GM19395 (cell line): ENCODE results near the gene HTR2A.

ENCODE experiments used
- ATAC-seq: cut with Tn5 transposase; IDR thresholded peaks from one replicate; pipeline ENCODE4 v1.9.1; 2021; ENCODE audit warnings: mild to moderate bottlenecking, moderate library complexity; ENCODE audit not compliant: unreplicated experiment

HTR2A gene

GRCh38 chr13:46871557-46871956 is 25.3 kb downstream of the HTR2A start:
- no peak for ATAC-seq

GRCh38 chr13:46868091-46868490 is 28.8 kb downstream of the HTR2A start:
- ATAC-seq = no peak

GRCh38 chr13:46866150-46866549 is 30.7 kb downstream of the HTR2A start:
- ATAC-seq = peak; percentile 72

- no peak for ATAC-seq
These were observed 31.9 kb downstream of the HTR2A start for GRCh38 chr13:46864941-46865340.

- ATAC-seq = no peak
These were observed 34.9 kb downstream of the HTR2A start for GRCh38 chr13:46861959-46862358.

GRCh38 chr13:46860722-46861121 is 36.1 kb downstream of the HTR2A start:
- no peak for ATAC-seq

- ATAC-seq = no peak
These were observed 38.1 kb downstream of the HTR2A start for GRCh38 chr13:46858776-46859175.

GRCh38 chr13:46858163-46858562 is 38.7 kb downstream of the HTR2A start:
- ATAC-seq = no peak

GRCh38 chr13:46855664-46856063 is 41.2 kb downstream of the HTR2A start:
- no peak for ATAC-seq

GRCh38 chr13:46855166-46855565 is 41.7 kb downstream of the HTR2A start:
- ATAC-seq = peak; percentile 90

GRCh38 chr13:46852168-46852567 is 44.7 kb downstream of the HTR2A start:
- no peak for ATAC-seq

- no peak for ATAC-seq
These were observed 46.6 kb downstream of the HTR2A start for GRCh38 chr13:46850214-46850613.

- ATAC-seq = no peak
These were observed 50.1 kb downstream of the HTR2A start for GRCh38 chr13:46846726-46847125.

GRCh38 chr13:46845146-46845545 is 51.7 kb downstream of the HTR2A start:
- ATAC-seq = no peak

- no peak for ATAC-seq
These were observed 52.4 kb downstream of the HTR2A start for GRCh38 chr13:46844431-46844830.

GRCh38 chr13:46839399-46839798 is 57.5 kb downstream of the HTR2A start:
- ATAC-seq = no peak

GRCh38 chr13:46834657-46835056 is 62.2 kb downstream of the HTR2A start:
- no peak for ATAC-seq

- ATAC-seq = no peak
These were observed 65.2 kb downstream of the HTR2A start for GRCh38 chr13:46831588-46832194.

- no peak for ATAC-seq
These were observed 66.3 kb downstream of the HTR2A start for GRCh38 chr13:46830405-46831005.

GRCh38 chr13:46822551-46822950 is 74.3 kb downstream of the HTR2A start:
- ATAC-seq = no peak

- no peak for ATAC-seq
These were observed 78.9 kb downstream of the HTR2A start for GRCh38 chr13:46817838-46818476.

GRCh38 chr13:46817095-46817494 is 79.8 kb downstream of the HTR2A start:
- ATAC-seq = no peak
